ENCODE data around the gene CFAP90. TPM values are rescaled to one million over a fixed set of nuclear protein-coding genes. Genes with fewer than 3 reads are reported as not detected.

CFAP90 gene
- total RNA-seq, 1 experiment from 2014 or later = not detected

DNA sequence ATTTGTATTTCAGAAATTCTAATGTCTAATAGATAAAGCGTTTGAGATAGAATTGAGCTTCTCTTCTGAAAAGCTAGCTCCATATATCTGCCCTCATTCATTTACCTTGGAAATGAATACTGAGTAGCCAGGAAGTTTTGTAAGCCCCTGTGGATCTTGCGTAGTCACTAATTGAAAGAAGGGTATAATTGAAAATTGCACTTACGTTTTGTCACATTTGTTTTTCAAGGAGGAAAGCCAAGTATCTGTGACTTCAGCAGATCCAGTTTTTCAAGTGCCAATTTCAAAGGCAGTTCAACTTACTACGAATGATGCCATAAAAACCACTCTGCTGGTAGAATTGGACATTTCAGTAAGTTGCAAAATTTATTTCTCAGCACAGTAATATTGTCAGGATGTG, 32.0 kb upstream of the CFAP90 start:
- no peak for DNase-seq (ENCODE audit: low read depth, low spot score)
- Histone ChIP-seq H3K4me3 (replicated peaks in 1 of 2; ENCODE audit: low read depth in 1 of 2, low read length in 2 of 2) (no peak overlapping the region), H2AFZ (ENCODE audit: low read depth, low read length, poor library complexity, severe bottlenecking) (no peak overlapping the region), H3K4me1 (ENCODE audit: control insufficient read depth in 1 of 2, insufficient read depth in 2 of 2, low read length in 2 of 2) (no peaks in the 10 kb centered on the region), H3K9me3 (ENCODE audit: control insufficient read depth in 1 of 2, insufficient read depth in 1 of 2, low read depth in 1 of 2, low read length in 2 of 2) (no peaks in the 10 kb centered on the region), H3K9me2 (ENCODE audit: insufficient read depth) (no peaks in the 10 kb centered on the region), H3K9ac (ENCODE audit: low read length) (no peak overlapping the region), H3K36me3 (ENCODE audit: control insufficient read depth in 1 of 2, insufficient read depth in 2 of 2, low read length in 2 of 2) (peaks cover 49 to 54% of the 10 kb centered on the region in 2 experiments), H4K20me1 (ENCODE audit: insufficient read depth) (peaks cover 8% of the 10 kb centered on the region; the same call in 1 of the 2 replicates), H3K27me3 (ENCODE audit: insufficient read depth, low read length) (no peaks in the 10 kb centered on the region), H3K4me2 (ENCODE audit: low read length) (no peak overlapping the region), H3K27ac (ENCODE audit: low read depth, low read length) (no peak overlapping the region), H3K79me2 (ENCODE audit: insufficient read depth, low read length) (peaks cover 53% of the 10 kb centered on the region)
- no peak for ATAC-seq
- ChIA-PET POLR2A (no interaction called here), RAD21 (ENCODE audit: low non-redundant PET in 1 of 2, low total read pairs in 2 of 2, uncharacterized antibody in 2 of 2, unreplicated experiment in 2 of 2) (no interaction called here), CTCF (no interaction called here)
- TF ChIP-seq RAD21 (IDR thresholded peaks at IDR 0.05; ENCODE audit: low read depth) = no peak
- no peak for TF ChIP-seq POLR2AphosphoS5 (IDR thresholded peaks at IDR 0.05; ENCODE audit: low read depth, low read length)
- TF ChIP-seq ZFX (IDR thresholded peaks at IDR 0.05) = no peak
- TF ChIP-seq, protein P1, sequence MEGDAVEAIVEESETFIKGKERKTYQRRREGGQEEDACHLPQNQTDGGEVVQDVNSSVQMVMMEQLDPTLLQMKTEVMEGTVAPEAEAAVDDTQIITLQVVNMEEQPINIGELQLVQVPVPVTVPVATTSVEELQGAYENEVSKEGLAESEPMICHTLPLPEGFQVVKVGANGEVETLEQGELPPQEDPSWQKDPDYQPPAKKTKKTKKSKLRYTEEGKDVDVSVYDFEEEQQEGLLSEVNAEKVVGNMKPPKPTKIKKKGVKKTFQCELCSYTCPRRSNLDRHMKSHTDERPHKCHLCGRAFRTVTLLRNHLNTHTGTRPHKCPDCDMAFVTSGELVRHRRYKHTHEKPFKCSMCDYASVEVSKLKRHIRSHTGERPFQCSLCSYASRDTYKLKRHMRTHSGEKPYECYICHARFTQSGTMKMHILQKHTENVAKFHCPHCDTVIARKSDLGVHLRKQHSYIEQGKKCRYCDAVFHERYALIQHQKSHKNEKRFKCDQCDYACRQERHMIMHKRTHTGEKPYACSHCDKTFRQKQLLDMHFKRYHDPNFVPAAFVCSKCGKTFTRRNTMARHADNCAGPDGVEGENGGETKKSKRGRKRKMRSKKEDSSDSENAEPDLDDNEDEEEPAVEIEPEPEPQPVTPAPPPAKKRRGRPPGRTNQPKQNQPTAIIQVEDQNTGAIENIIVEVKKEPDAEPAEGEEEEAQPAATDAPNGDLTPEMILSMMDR (IDR thresholded peaks at IDR 0.05 in 2 of 3, conservative IDR thresholded peaks at IDR 0.05 in 1 of 3; ENCODE audit: borderline replicate concordance in 1 of 3, insufficient read depth in 1 of 3, low read depth in 2 of 3, low read length in 2 of 3) = no peak
- no peak for TF ChIP-seq CBX3 (IDR thresholded peaks at IDR 0.05; ENCODE audit: low read depth)
- intact Hi-C loops (cut with micrococcal nuclease) = no loop called here
- no TSS peak for BruUV-seq (replicated peaks)

DNA sequence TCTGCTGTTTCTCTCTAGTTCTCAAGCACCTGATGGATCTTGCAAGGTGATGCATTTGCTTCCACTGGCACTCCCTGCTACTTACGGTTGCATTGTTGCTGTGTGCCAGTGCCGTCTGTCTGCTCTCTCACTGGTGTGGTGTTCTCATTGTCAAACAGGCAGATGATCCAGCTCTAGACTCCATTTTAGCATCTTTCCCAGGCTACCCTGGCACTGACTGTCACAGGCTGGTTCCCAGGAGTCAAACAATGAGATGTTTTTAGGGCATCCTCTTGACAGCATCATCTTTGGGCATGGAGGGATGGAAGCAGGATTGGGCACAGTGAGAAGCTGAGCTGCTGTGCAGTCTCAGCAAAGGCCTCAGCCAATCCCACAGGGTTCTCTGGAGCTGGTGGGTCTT, 30.9 kb upstream of the CFAP90 start:
- ChIA-PET RAD21 (ENCODE audit: low non-redundant PET in 1 of 2, low total read pairs in 2 of 2, uncharacterized antibody in 2 of 2, unreplicated experiment in 2 of 2) (no interaction called here), POLR2A (interaction anchor here (1.1 kb wide), 1 partner anchor 9 kb away, joined by 3 read pairs; no protein-coding TSS in a partner anchor), CTCF (interaction anchor here (1.1 to 1.2 kb wide), 2 partner anchors 10 to 13 kb away, joined by 3 read pairs; partner anchors contain the start of genes FASTKD3 and MTRR)
- Histone ChIP-seq H3K27me3 (ENCODE audit: insufficient read depth, low read length) (no peaks in the 10 kb centered on the region), H3K4me3 (replicated peaks in 1 of 2; ENCODE audit: low read depth in 1 of 2, low read length in 2 of 2) (no peak overlapping the region), H3K79me2 (ENCODE audit: insufficient read depth, low read length) (peaks cover 56% of the 10 kb centered on the region), H3K9ac (ENCODE audit: low read length) (no peak overlapping the region), H3K4me1 (ENCODE audit: control insufficient read depth in 1 of 2, insufficient read depth in 2 of 2, low read length in 2 of 2) (no peaks in the 10 kb centered on the region), H3K4me2 (ENCODE audit: low read length) (no peak overlapping the region), H3K27ac (ENCODE audit: low read depth, low read length) (no peak overlapping the region), H4K20me1 (ENCODE audit: insufficient read depth) (peaks cover 11% of the 10 kb centered on the region; the same call in 1 of the 2 replicates), H2AFZ (ENCODE audit: low read depth, low read length, poor library complexity, severe bottlenecking) (no peak overlapping the region), H3K9me2 (ENCODE audit: insufficient read depth) (no peaks in the 10 kb centered on the region), H3K9me3 (ENCODE audit: control insufficient read depth in 1 of 2, insufficient read depth in 1 of 2, low read depth in 1 of 2, low read length in 2 of 2) (no peaks in the 10 kb centered on the region), H3K36me3 (ENCODE audit: control insufficient read depth in 1 of 2, insufficient read depth in 2 of 2, low read length in 2 of 2) (peaks cover 47 to 62% of the 10 kb centered on the region in 2 experiments)
- no peak for ATAC-seq
- intact Hi-C loops (cut with micrococcal nuclease) = no loop called here
- no TSS peak for BruUV-seq (replicated peaks)
- DNase-seq (ENCODE audit: low read depth, low spot score) = no peak
- TF ChIP-seq SRF (IDR thresholded peaks at IDR 0.05; ENCODE audit: low read depth) (no peak), SIN3A (IDR thresholded peaks at IDR 0.05; ENCODE audit: low read depth) (no peak), FOSL1 (IDR thresholded peaks at IDR 0.05; ENCODE audit: low read depth) (no peak), POLR2A (IDR thresholded peaks at IDR 0.05; ENCODE audit: borderline replicate concordance, extremely low read depth, insufficient read depth, insufficient read length) (no peak), EZH2 (IDR thresholded peaks at IDR 0.05) (no peak)
- TF ChIP-seq, protein P2, sequence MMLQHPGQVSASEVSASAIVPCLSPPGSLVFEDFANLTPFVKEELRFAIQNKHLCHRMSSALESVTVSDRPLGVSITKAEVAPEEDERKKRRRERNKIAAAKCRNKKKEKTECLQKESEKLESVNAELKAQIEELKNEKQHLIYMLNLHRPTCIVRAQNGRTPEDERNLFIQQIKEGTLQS (IDR thresholded peaks at IDR 0.05) = no peak
- TF ChIP-seq, protein P3, sequence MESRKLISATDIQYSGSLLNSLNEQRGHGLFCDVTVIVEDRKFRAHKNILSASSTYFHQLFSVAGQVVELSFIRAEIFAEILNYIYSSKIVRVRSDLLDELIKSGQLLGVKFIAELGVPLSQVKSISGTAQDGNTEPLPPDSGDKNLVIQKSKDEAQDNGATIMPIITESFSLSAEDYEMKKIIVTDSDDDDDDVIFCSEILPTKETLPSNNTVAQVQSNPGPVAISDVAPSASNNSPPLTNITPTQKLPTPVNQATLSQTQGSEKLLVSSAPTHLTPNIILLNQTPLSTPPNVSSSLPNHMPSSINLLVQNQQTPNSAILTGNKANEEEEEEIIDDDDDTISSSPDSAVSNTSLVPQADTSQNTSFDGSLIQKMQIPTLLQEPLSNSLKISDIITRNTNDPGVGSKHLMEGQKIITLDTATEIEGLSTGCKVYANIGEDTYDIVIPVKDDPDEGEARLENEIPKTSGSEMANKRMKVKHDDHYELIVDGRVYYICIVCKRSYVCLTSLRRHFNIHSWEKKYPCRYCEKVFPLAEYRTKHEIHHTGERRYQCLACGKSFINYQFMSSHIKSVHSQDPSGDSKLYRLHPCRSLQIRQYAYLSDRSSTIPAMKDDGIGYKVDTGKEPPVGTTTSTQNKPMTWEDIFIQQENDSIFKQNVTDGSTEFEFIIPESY (IDR thresholded peaks at IDR 0.05; ENCODE audit: extremely low read depth, insufficient replicate concordance, low read length) = no peak
